Progenitor cell of endocrine pancreas (in vitro differentiated cells): ENCODE results near the gene SIX3. TPM values are rescaled to one million over a fixed set of nuclear protein-coding genes. Genes with fewer than 3 reads are reported as not detected.

ENCODE experiments used
- DNase-seq: peaks from one replicate; pipeline ENCODE4 v3.0.0; 2021; ENCODE audit warnings: low spot score; ENCODE audit not compliant: unreplicated experiment
- H3K27ac Mint-ChIP-seq: 2 replicates; pipeline ENCODE4 v1.8.0; 2021; ENCODE audit warnings: mild to moderate bottlenecking, moderate library complexity, mixed read lengths
- H3K27me3 Mint-ChIP-seq: 2 replicates; pipeline ENCODE4 v1.8.0; 2021; ENCODE audit warnings: mixed read lengths
- H3K36me3 Mint-ChIP-seq: 2 replicates; pipeline ENCODE4 v1.8.0; 2022; ENCODE audit warnings: mixed read lengths; ENCODE audit not compliant: insufficient read depth
- H3K4me1 Mint-ChIP-seq: 2 replicates; pipeline ENCODE4 v1.8.0; 2021; ENCODE audit warnings: low read depth, mixed read lengths
- H3K4me3 Mint-ChIP-seq: 2 replicates; pipeline ENCODE4 v1.8.0; 2021; ENCODE audit warnings: low read depth, mild to moderate bottlenecking, moderate library complexity, mixed read lengths
- H3K9me3 Mint-ChIP-seq: 2 replicates; pipeline ENCODE4 v1.8.0; 2021; ENCODE audit warnings: low read depth, mixed read lengths
- total RNA-seq: library from RNA; stranded (reverse); gene quantifications from 2 replicates; pipeline ENCODE4 v1.2.1, GENCODE V29; 2021
- TF ChIP-seq, protein P1 (sequence below): fragments of 200-600 bp; sonication (generic); IDR thresholded peaks from one replicate; pipeline ENCODE4 v1.5.0; 2021; ENCODE audit warnings: antibody characterized with exemption, mild to moderate bottlenecking; ENCODE audit not compliant: unreplicated experiment

Gene SIX3
- total RNA-seq, 1 donor from 2014 or later: not detected

DNA sequence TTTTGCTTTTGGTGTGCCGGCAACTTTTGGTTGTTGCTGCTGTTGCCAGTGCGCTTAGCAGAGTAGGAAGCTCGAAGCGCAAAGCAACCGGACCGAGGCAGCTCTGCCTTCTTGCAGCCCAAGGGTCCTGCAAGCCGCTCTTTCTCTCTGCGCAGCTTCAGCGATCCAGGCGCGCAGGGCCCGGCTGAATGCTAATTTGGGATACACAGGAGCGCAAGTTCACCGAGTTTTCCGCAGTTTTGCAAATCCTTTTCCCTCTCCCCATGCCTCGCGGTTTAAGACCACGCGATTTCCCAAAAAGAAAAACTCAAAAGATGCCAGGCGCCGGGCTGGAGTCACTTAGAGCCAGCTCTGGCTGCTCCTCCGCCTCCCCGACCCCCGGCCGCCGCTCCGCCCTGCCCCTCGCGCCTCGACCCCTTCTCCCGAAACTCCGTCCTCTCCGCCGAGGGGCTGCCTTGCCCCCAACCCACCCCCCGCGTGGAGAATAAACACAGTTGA lies 13.5 kb upstream of the SIX3 start:
- peaks cover 89% of the 10 kb centered on the region for H3K27me3 Mint-ChIP-seq
- H3K9me3 Mint-ChIP-seq: no peaks in the 10 kb centered on the region
- H3K4me1 Mint-ChIP-seq: peaks cover 3% of the 10 kb centered on the region
- H3K27ac Mint-ChIP-seq: no peak overlapping the region
- H3K36me3 Mint-ChIP-seq: no peaks in the 10 kb centered on the region
- no peak for DNase-seq
- TF ChIP-seq, protein P1, sequence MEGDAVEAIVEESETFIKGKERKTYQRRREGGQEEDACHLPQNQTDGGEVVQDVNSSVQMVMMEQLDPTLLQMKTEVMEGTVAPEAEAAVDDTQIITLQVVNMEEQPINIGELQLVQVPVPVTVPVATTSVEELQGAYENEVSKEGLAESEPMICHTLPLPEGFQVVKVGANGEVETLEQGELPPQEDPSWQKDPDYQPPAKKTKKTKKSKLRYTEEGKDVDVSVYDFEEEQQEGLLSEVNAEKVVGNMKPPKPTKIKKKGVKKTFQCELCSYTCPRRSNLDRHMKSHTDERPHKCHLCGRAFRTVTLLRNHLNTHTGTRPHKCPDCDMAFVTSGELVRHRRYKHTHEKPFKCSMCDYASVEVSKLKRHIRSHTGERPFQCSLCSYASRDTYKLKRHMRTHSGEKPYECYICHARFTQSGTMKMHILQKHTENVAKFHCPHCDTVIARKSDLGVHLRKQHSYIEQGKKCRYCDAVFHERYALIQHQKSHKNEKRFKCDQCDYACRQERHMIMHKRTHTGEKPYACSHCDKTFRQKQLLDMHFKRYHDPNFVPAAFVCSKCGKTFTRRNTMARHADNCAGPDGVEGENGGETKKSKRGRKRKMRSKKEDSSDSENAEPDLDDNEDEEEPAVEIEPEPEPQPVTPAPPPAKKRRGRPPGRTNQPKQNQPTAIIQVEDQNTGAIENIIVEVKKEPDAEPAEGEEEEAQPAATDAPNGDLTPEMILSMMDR: no peak
- H3K4me3 Mint-ChIP-seq: no peak overlapping the region

- TF ChIP-seq, protein P1: no peak
- no peak for DNase-seq
- peaks cover 3% of the 10 kb centered on the region for H3K4me1 Mint-ChIP-seq
- H3K9me3 Mint-ChIP-seq: no peaks in the 10 kb centered on the region
- H3K36me3 Mint-ChIP-seq: no peaks in the 10 kb centered on the region
- H3K27me3 Mint-ChIP-seq: peaks cover 89% of the 10 kb centered on the region
- H3K4me3 Mint-ChIP-seq: no peak overlapping the region
- H3K27ac Mint-ChIP-seq: no peak overlapping the region
These were observed 12.9 kb upstream of the SIX3 start for GRCh38 chr2:44928483-44929158.

GRCh38 chr2:44929159-44929734 lies 12.3 kb upstream of the SIX3 start:
- Mint-ChIP-seq H3K27me3 (peaks cover 89% of the 10 kb centered on the region), H3K36me3 (no peaks in the 10 kb centered on the region), H3K27ac (no peak overlapping the region), H3K9me3 (no peaks in the 10 kb centered on the region), H3K4me3 (no peak overlapping the region), H3K4me1 (peaks cover 3% of the 10 kb centered on the region)
- no peak for DNase-seq
- TF ChIP-seq, protein P1: no peak

DNA sequence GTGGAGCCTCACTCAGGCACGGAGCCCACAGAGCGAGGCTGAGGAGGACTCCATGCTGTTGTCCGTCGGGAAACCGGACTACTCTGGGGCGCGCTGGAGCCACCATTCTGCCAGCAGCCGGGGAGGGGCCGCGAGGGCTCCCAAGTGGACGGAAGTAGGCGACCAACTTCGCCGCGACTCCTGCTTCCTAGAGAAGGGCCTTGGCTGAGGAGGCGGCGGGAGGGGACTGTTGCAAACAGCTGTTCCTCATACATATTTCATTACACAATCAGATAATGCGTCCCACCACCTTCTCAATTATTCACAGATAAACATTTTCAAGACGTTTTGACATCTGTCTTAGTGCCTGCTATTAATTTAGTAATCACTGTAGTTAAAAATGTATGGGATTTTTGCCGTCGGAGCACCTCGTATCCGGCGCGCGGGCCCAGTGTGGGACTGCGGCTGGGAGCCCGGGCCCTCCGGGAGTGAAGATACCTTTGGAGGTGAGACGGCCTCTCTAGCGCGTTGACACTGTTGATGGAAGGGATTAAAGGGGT lies 11.7 kb upstream of the SIX3 start:
- Mint-ChIP-seq H3K27me3 (peaks cover 89% of the 10 kb centered on the region), H3K4me1 (peaks cover 3% of the 10 kb centered on the region), H3K27ac (no peak overlapping the region), H3K36me3 (no peaks in the 10 kb centered on the region), H3K9me3 (no peaks in the 10 kb centered on the region), H3K4me3 (no peak overlapping the region)
- TF ChIP-seq, protein P1: no peak
- DNase-seq: no peak

- Mint-ChIP-seq H3K27ac (peak overlapping the region; percentile 73), H3K4me1 (peaks cover 4% of the 10 kb centered on the region), H3K36me3 (no peaks in the 10 kb centered on the region), H3K4me3 (no peak overlapping the region), H3K9me3 (no peaks in the 10 kb centered on the region), H3K27me3 (peaks cover 88% of the 10 kb centered on the region)
- DNase-seq: no peak
- TF ChIP-seq, protein P1: no peak
These were observed 11.0 kb upstream of the SIX3 start for GRCh38 chr2:44930274-44931197.
